Gastrocnemius medialis (tissue), 4 donors: ENCODE measurements around the gene ZNF3. TPM values are rescaled to one million over a fixed set of nuclear protein-coding genes. Genes with fewer than 3 reads are reported as not detected.

Source experiments
- ATAC-seq, 2 donors: fragments of 150-250 bp; one replicate each; pipeline ENCODE4 v1.9.1; 2016
- DNase-seq, 2 donors: peaks; one replicate each; pipeline ENCODE4 v3.0.0-alpha.2; 2019
- H3K27ac ChIP-seq, 4 donors: fragments of 200-600 bp; sonication (generic); 1 replicate in 1 of 4; 2 replicates in 3 of 4; pipeline ENCODE4 v1.5.1; 2016 to 2018; ENCODE audit warnings: mild to moderate bottlenecking in 2 of 4, moderate library complexity in 1 of 4
- H3K27me3 ChIP-seq, 3 donors: fragments of 200-600 bp; sonication (generic) in 2 of 3; 1 replicate in 1 of 3; 2 replicates in 2 of 3; pipeline versions ENCODE4 v1.5.1 to v1.6.0; 2016 to 2019; ENCODE audit warnings: mild to moderate bottlenecking in 1 of 3, moderate library complexity in 1 of 3
- H3K36me3 ChIP-seq, 2 donors: fragments of 200-600 bp; sonication (generic) in 1 of 2; one replicate each; pipeline ENCODE4 v1.5.1; 2017 to 2018
- H3K4me1 ChIP-seq, 2 donors: fragments of 200-600 bp; sonication (generic) in 1 of 2; one replicate each; pipeline ENCODE4 v1.5.1; 2016 to 2017; ENCODE audit warnings: mild to moderate bottlenecking in 2 of 2
- H3K4me3 ChIP-seq, 4 donors: fragments of 200-600 bp; sonication (generic) in 3 of 4; 1 replicate in 1 of 4; 2 replicates in 3 of 4; pipeline ENCODE4 v1.5.1; 2016 to 2019; ENCODE audit warnings: mild to moderate bottlenecking in 2 of 4
- H3K9me3 ChIP-seq, 3 donors: fragments of 200-600 bp; sonication (generic) in 2 of 3; 1 replicate in 1 of 3; 2 replicates in 2 of 3; pipeline ENCODE4 v1.5.1; 2016 to 2019
- CTCF ChIP-seq, 5 experiments: fragments of 450-650 bp in 3 of 5; fragments of 200-600 bp in 2 of 5; sonication (generic) in 2 of 5; IDR thresholded peaks in 4 of 5; conservative IDR thresholded peaks in 1 of 5; 1 replicate in 4 of 5; 2 replicates in 1 of 5; pipeline ENCODE4 v1.5.1; 2016 to 2019; ENCODE audit warnings: antibody characterized with exemption in 5 of 5, mild to moderate bottlenecking in 3 of 5, moderate library complexity in 3 of 5
- POLR2A ChIP-seq, 2 donors: fragments of 450-650 bp; IDR thresholded peaks; one replicate each; pipeline ENCODE4 v1.6.1; 2017; ENCODE audit warnings: antibody characterized with exemption in 2 of 2, mild to moderate bottlenecking in 2 of 2, moderate library complexity in 2 of 2
- in situ Hi-C, 4 donors: fragments of 200-750 bp; cut with MboI; loops; one replicate each; pipeline versions ENCODE4 v1.15.0 to v1.8.0; 2017; ENCODE audit warnings: low sequenced_read_pairs in 4 of 4
- intact Hi-C: fragments of 100-400 bp; cut with DNase I; formaldehyde crosslinking; loops from one replicate; pipeline ENCODE4 v1.15.1; 2023; ENCODE audit warnings: low total_unique reads
- total RNA-seq, 4 donors: library from RNA; depleted of rRNA; stranded (reverse); fragments of >200 nt; gene quantifications; one replicate each; pipeline versions ENCODE4 v1.1.0 to v1.2.3, GENCODE V29; 2016

The ZNF3 gene
- total RNA-seq, 4 donors from 2014 or later = 11.2 to 19.2 (median 16.1) TPM

GRCh38 chr7:100038326-100038725 lies 43.2 kb downstream of the ZNF3 start:
- in situ Hi-C loops = no loop called here
- Histone ChIP-seq H3K9me3 (no peaks in the 10 kb centered on the region), H3K36me3 (peaks cover 0 to 31% of the 10 kb centered on the region in 2 donors), H3K27ac (no peak overlapping the region), H3K4me3 (no peak overlapping the region), H3K4me1 (peaks cover 0 to 4% of the 10 kb centered on the region in 2 donors), H3K27me3 (no peaks in the 10 kb centered on the region)
- TF ChIP-seq CTCF (IDR thresholded peaks at IDR 0.05 in 4 of 5, conservative IDR thresholded peaks at IDR 0.05 in 1 of 5) = no peak
- no peak for TF ChIP-seq POLR2A (IDR thresholded peaks at IDR 0.05)
- no peak for ATAC-seq
- DNase-seq = no peak
- intact Hi-C loops = no loop called here

GRCh38 chr7:100035876-100036275 lies 45.6 kb downstream of the ZNF3 start:
- in situ Hi-C loops = no loop called here
- Histone ChIP-seq H3K27me3 (no peaks in the 10 kb centered on the region), H3K4me3 (no peak overlapping the region), H3K4me1 (peaks cover 0 to 4% of the 10 kb centered on the region in 2 donors), H3K36me3 (peaks cover 0 to 55% of the 10 kb centered on the region in 2 donors), H3K9me3 (no peaks in the 10 kb centered on the region), H3K27ac (no peak overlapping the region)
- TF ChIP-seq CTCF (IDR thresholded peaks at IDR 0.05 in 4 of 5, conservative IDR thresholded peaks at IDR 0.05 in 1 of 5) = no peak
- TF ChIP-seq POLR2A (IDR thresholded peaks at IDR 0.05) = no peak
- intact Hi-C loops = no loop called here
- DNase-seq = no peak
- ATAC-seq = no peak

GRCh38 chr7:100034871-100035510 lies 46.5 kb downstream of the ZNF3 start:
- TF ChIP-seq CTCF (IDR thresholded peaks at IDR 0.05 in 4 of 5, conservative IDR thresholded peaks at IDR 0.05 in 1 of 5) = no peak
- no peak for TF ChIP-seq POLR2A (IDR thresholded peaks at IDR 0.05)
- Histone ChIP-seq H3K27ac (no peak overlapping the region), H3K27me3 (no peaks in the 10 kb centered on the region), H3K9me3 (no peaks in the 10 kb centered on the region), H3K4me3 (no peak overlapping the region), H3K4me1 (peaks cover 0 to 4% of the 10 kb centered on the region in 2 donors), H3K36me3 (peaks cover 0 to 62% of the 10 kb centered on the region in 2 donors)
- intact Hi-C loops = no loop called here
- in situ Hi-C loops = no loop called here
- no peak for ATAC-seq
- DNase-seq = no peak

- Histone ChIP-seq H3K9me3 (no peaks in the 10 kb centered on the region), H3K27me3 (no peaks in the 10 kb centered on the region), H3K4me1 (peaks cover 0 to 4% of the 10 kb centered on the region in 2 donors), H3K27ac (no peak overlapping the region), H3K4me3 (no peak overlapping the region), H3K36me3 (peaks cover 0 to 69% of the 10 kb centered on the region in 2 donors)
- in situ Hi-C loops (no loop called here), intact Hi-C loops (no loop called here)
- ATAC-seq = no peak
- no peak for DNase-seq
- TF ChIP-seq POLR2A (IDR thresholded peaks at IDR 0.05) (no peak), CTCF (IDR thresholded peaks at IDR 0.05 in 4 of 5, conservative IDR thresholded peaks at IDR 0.05 in 1 of 5) (no peak)
Measured at GRCh38 chr7:100033526-100033925, 48.0 kb downstream of the ZNF3 start.

GRCh38 chr7:100029596-100029995 lies 51.9 kb downstream of the ZNF3 start:
- Histone ChIP-seq H3K27ac (no peak overlapping the region), H3K36me3 (peaks cover 0 to 85% of the 10 kb centered on the region in 2 donors), H3K27me3 (no peaks in the 10 kb centered on the region), H3K4me1 (no peaks in the 10 kb centered on the region), H3K4me3 (no peak overlapping the region), H3K9me3 (no peaks in the 10 kb centered on the region)
- in situ Hi-C loops (no loop called here), intact Hi-C loops (no loop called here)
- TF ChIP-seq POLR2A (IDR thresholded peaks at IDR 0.05) (no peak), CTCF (IDR thresholded peaks at IDR 0.05 in 4 of 5, conservative IDR thresholded peaks at IDR 0.05 in 1 of 5) (no peak)
- ATAC-seq (no peak), DNase-seq (no peak)
